Measurements from ENCODE around the gene KIF9. TPM values are rescaled to one million over a fixed set of nuclear protein-coding genes. Genes with fewer than 3 reads are reported as not detected.

The KIF9 gene, protein sequence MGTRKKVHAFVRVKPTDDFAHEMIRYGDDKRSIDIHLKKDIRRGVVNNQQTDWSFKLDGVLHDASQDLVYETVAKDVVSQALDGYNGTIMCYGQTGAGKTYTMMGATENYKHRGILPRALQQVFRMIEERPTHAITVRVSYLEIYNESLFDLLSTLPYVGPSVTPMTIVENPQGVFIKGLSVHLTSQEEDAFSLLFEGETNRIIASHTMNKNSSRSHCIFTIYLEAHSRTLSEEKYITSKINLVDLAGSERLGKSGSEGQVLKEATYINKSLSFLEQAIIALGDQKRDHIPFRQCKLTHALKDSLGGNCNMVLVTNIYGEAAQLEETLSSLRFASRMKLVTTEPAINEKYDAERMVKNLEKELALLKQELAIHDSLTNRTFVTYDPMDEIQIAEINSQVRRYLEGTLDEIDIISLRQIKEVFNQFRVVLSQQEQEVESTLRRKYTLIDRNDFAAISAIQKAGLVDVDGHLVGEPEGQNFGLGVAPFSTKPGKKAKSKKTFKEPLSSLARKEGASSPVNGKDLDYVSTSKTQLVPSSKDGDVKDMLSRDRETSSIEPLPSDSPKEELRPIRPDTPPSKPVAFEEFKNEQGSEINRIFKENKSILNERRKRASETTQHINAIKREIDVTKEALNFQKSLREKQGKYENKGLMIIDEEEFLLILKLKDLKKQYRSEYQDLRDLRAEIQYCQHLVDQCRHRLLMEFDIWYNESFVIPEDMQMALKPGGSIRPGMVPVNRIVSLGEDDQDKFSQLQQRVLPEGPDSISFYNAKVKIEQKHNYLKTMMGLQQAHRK
- total RNA-seq: 2.1 and 4.1 TPM in 2 replicates

DNA sequence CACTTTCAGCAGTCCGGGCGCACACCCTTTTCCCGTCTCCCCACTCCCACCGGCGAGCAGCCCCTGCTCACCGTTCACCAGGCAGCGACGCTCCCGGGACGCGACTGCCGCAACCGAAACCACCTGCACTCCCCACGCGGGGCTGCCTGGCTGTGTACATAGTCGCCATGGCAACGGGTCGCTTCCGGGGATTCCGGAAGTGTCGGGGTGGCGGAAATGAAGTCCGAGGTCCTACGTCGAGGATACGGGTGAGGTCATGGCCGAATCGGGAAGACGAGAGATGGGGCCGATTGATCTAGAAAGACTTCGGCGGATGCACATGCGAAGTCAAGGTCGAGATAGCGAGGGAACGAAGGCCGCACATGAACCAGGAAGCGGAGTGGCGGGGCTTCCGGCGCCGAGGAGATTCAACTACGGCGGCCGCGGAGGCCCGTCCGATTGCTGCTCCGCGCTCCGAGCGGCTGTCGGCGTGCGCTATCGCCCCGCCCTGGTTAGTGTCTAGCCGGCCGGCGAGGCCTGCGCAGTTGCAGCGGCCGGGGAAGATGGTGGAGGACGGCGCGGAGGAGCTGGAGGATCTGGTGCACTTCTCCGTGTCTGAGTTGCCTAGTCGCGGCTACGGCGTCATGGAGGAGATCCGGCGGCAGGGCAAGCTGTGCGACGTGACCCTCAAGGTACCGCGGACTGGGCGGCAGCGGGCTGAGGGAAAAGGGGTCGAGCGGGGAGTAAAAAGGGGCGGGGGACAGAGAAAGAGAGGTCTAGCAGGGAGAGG, at the start of gene KIF9, which contains the start of gene KLHL18:
Gene KIF9, minus strand, starts transcription at position 376 of the 769 bp plus-strand sequence. CDS start 5,425 bp downstream, outside the sequence.
Gene KLHL18, plus strand, starts transcription at position 521 of the 769 bp plus-strand sequence. Its CDS starts 22 bp downstream, at position 543.

Small RNA genes lying within 50 kb of the gene (small RNA-seq; reads per million reads assigned to genes)
- gene SNORD13P3: not detected

Other genes with a start within 250 kb of the KIF9 start
- 31.3 and 43.6 TPM in 2 replicates for gene SETD2, start 118.7 kb downstream of the KIF9 start, total RNA-seq
- gene KLHL18, start 145 bp upstream of the KIF9 start, total RNA-seq: 24.3 and 42.7 TPM in 2 replicates
- 20.9 and 37.0 TPM in 2 replicates for gene PTPN23, start 98.2 kb upstream of the KIF9 start, total RNA-seq
- gene SCAP, start 193.1 kb upstream of the KIF9 start, total RNA-seq: 63.0 and 75.5 TPM in 2 replicates
- gene ELP6, start 230.9 kb upstream of the KIF9 start, total RNA-seq: 24.2 and 28.7 TPM in 2 replicates

Data from hair follicle dermal papilla cell (primary cell).